GM21717 (cell line): Measurements from ENCODE around the gene FAM118B.
A peak's percentile ranks its signal among the peaks of the same experiment; 100 is the strongest.
"Not testable (repeated sequence)": the region's sequence is repeated elsewhere in the genome, so short reads cannot be mapped to it uniquely, and the experiment has no call there.

Experiments used
- ATAC-seq: cut with Tn5 transposase; IDR thresholded peaks from one replicate; pipeline ENCODE4 v1.9.1; 2021; ENCODE audit warnings: mild to moderate bottlenecking, moderate library complexity; ENCODE audit not compliant: unreplicated experiment

The FAM118B gene

DNA sequence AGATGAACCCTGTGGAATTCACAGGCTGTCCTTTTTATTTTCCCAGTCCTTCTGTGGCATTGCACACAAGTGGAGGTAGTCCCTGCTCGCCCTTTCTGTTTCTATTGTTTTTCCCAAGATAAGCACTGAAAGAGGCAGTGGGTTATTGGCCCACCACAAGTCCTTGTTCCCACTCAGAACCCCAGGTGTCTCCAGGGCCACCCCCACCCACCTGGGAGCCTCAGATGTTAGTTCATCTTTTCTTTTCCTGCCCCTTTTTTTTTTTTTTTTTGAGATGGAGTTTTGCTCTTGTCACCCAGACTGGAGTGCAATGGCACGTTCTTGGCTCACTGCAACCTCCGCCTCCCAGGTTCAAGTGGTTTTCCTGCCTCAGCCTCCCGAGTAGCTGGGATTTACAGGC, 97.2 kb downstream of the FAM118B start:
- ATAC-seq, result not testable (repeated sequence)

DNA sequence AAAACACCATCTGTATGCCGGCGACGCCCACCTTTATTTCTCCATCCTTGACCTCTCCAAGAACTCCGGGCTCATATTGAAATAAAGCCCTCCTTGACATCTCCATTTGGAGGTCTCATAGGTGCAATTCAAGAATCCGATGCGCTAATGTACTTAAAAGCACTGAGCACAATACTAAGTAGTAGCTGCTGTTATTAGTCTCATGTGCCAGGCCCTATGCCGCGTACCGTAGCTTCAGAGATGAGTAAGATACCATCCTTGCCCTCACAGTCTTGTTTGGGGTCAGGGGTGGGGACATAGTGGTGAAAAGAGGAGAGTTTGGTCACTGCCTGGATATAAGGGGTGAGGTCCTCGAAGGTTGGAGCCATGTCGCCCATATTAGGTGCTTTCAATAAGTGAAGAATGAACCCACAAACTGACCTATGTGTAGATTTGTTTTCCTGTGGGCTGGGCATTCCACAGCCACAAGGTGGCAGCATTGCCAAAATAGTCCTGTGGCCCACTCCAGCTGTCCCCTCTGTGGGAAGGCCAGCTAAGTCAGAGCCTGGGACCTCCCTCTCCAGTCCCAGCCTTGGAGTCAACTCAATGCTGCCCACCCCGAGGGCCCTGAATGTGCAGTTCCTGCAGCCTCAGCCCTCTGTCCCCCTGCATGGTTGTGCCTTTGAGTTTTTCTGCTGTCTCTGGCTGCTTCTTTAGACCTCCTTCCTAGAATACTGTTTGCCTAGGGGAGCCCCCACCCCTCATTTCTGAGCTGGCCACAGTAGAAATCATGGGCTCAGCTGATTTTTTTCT, 98.8 kb downstream of the FAM118B start:
- peak; percentile 37 for ATAC-seq

DNA sequence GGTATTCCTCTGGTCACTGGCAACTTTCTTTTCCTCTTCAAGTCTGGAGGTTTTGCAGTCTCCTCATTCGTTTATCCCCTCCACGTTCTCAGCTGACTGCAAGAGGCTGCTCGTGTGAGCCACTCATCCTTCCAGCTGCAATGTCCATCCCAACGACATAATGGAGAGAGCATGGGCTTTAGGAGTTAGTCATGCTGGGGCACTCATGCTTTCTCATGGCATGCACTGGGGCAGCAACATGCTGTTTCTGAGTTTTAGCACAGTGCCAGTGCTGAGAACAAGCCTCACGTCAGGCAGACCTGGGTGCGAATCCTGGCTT, 99.4 kb downstream of the FAM118B start:
- no peak for ATAC-seq

DNA sequence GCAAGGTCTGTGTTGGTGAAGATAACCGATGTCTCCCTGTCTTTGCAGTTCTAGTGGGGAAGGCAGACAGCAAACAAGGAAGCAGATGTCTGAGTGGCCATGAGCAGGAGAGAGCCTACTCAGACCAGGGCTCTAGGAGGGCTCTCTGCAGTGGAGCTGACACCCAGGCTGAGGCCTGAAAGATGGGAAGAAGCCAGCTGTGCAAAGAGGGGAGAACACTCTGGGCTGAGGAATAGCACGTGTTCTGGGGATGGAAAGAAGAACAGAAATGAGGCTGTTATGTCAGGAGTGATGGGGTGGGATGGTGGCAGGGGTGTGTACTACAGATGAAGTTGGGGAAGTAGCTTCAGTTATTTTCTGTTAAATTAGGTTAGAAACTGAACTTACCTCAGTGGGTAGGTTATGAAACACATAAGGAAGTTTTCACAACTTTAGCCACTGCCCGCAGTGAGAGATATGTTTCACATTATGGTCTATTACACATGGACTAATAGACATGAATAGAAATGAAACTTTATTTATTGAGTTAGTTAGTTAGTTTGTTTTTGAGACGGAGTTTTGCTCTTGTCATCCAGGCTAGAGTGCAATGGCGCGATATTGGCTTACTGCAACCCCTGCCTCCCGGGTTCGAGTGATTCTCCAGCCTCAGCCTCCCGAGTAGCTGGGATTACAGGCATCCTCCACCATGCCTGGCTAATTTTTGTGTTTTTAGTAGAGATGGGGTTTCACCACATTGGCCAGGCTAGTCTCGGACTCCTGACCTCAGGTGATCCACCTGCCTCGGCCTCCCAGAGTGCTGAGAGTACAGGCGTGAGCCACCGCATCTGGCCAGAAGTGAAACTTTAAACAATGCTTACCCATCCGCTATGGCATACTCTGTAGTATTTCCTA, 100.1 kb downstream of the FAM118B start:
- peak; percentile 68 for ATAC-seq
